Measurements from ENCODE around the gene SOX18.
"Not testable (repeated sequence)": the region's sequence is repeated elsewhere in the genome, so short reads cannot be mapped to it uniquely, and the experiment has no call there.

Gene SOX18

GRCh38 chr20:64090165-64090564, 40.7 kb upstream of the SOX18 start:
- Histone ChIP-seq H3K79me2 (ENCODE audit: insufficient read depth, low read length) (no peaks in the 10 kb centered on the region), H3K36me3 (ENCODE audit: insufficient read depth, low read length) (no peaks in the 10 kb centered on the region), H3K9ac (ENCODE audit: low read depth, low read length, poor library complexity, severe bottlenecking) (no peak overlapping the region), H3F3A (ENCODE audit: low read depth) (no peaks in the 10 kb centered on the region), H2AFZ (ENCODE audit: low read length) (no peak overlapping the region), H3K4me1 (ENCODE audit: insufficient read depth, low read length, poor library complexity, severe bottlenecking) (no peaks in the 10 kb centered on the region), H3K4me3 (ENCODE audit: low read length, poor library complexity, severe bottlenecking) (no peak overlapping the region), H4K20me1 (ENCODE audit: insufficient read depth, low read length, poor library complexity, severe bottlenecking) (no peaks in the 10 kb centered on the region), H3K9me2 (replicated peaks; ENCODE audit: low read depth, low read length) (no peaks in the 10 kb centered on the region), H3K4me2 (ENCODE audit: low read depth, low read length, poor library complexity, severe bottlenecking) (no peak overlapping the region), H3K27me3 (ENCODE audit: insufficient read depth, low read length, poor library complexity, severe bottlenecking) (no peaks in the 10 kb centered on the region), H3K9me3 (ENCODE audit: insufficient read depth, low read depth, low read length) (no peaks in the 10 kb centered on the region)
- TF ChIP-seq CTCF (conservative IDR thresholded peaks at IDR 0.05; ENCODE audit: low read length) (no peak), EZH2phosphoT487 (IDR thresholded peaks at IDR 0.05; ENCODE audit: borderline replicate concordance) (no peak)

- not testable (repeated sequence) for H3K4me3 ChIP-seq (ENCODE audit: low read length, poor library complexity, severe bottlenecking); H3K9ac ChIP-seq (ENCODE audit: low read depth, low read length, poor library complexity, severe bottlenecking); H3K4me2 ChIP-seq (ENCODE audit: low read depth, low read length, poor library complexity, severe bottlenecking); H3K9me3 ChIP-seq (ENCODE audit: insufficient read depth, low read depth, low read length); H4K20me1 ChIP-seq (ENCODE audit: insufficient read depth, low read length, poor library complexity, severe bottlenecking); H3K27me3 ChIP-seq (ENCODE audit: insufficient read depth, low read length, poor library complexity, severe bottlenecking); H3K9me2 ChIP-seq (replicated peaks; ENCODE audit: low read depth, low read length); H2AFZ ChIP-seq (ENCODE audit: low read length); H3K36me3 ChIP-seq (ENCODE audit: insufficient read depth, low read length); H3F3A ChIP-seq (ENCODE audit: low read depth); H3K79me2 ChIP-seq (ENCODE audit: insufficient read depth, low read length); H3K4me1 ChIP-seq (ENCODE audit: insufficient read depth, low read length, poor library complexity, severe bottlenecking)
Observed at GRCh38 chr20:64088586-64088985, 39.1 kb upstream of the SOX18 start.

- H3K4me2 ChIP-seq (ENCODE audit: low read depth, low read length, poor library complexity, severe bottlenecking); H3K79me2 ChIP-seq (ENCODE audit: insufficient read depth, low read length); H3K9me3 ChIP-seq (ENCODE audit: insufficient read depth, low read depth, low read length); H3K27me3 ChIP-seq (ENCODE audit: insufficient read depth, low read length, poor library complexity, severe bottlenecking); H4K20me1 ChIP-seq (ENCODE audit: insufficient read depth, low read length, poor library complexity, severe bottlenecking); H3K36me3 ChIP-seq (ENCODE audit: insufficient read depth, low read length); H3K4me3 ChIP-seq (ENCODE audit: low read length, poor library complexity, severe bottlenecking); H3K9me2 ChIP-seq (replicated peaks; ENCODE audit: low read depth, low read length); H2AFZ ChIP-seq (ENCODE audit: low read length); H3K9ac ChIP-seq (ENCODE audit: low read depth, low read length, poor library complexity, severe bottlenecking); H3F3A ChIP-seq (ENCODE audit: low read depth): not testable (repeated sequence)
- H3K4me1 ChIP-seq (ENCODE audit: insufficient read depth, low read length, poor library complexity, severe bottlenecking): peaks cover 14% of the 10 kb centered on the region
Observed at GRCh38 chr20:64087226-64087825, 37.9 kb upstream of the SOX18 start.

GRCh38 chr20:64086801-64087200, 37.4 kb upstream of the SOX18 start:
- Histone ChIP-seq H3K4me3 (ENCODE audit: low read length, poor library complexity, severe bottlenecking) (no peak overlapping the region), H3K79me2 (ENCODE audit: insufficient read depth, low read length) (no peaks in the 10 kb centered on the region), H3K4me1 (ENCODE audit: insufficient read depth, low read length, poor library complexity, severe bottlenecking) (peaks cover 18% of the 10 kb centered on the region), H3K9ac (ENCODE audit: low read depth, low read length, poor library complexity, severe bottlenecking) (no peak overlapping the region), H3K36me3 (ENCODE audit: insufficient read depth, low read length) (no peaks in the 10 kb centered on the region), H3K4me2 (ENCODE audit: low read depth, low read length, poor library complexity, severe bottlenecking) (no peak overlapping the region), H4K20me1 (ENCODE audit: insufficient read depth, low read length, poor library complexity, severe bottlenecking) (no peaks in the 10 kb centered on the region), H3K27me3 (ENCODE audit: insufficient read depth, low read length, poor library complexity, severe bottlenecking) (no peaks in the 10 kb centered on the region), H3K9me2 (replicated peaks; ENCODE audit: low read depth, low read length) (no peaks in the 10 kb centered on the region), H3F3A (ENCODE audit: low read depth) (0 out of 2 replicates have a peak, but pooled peaks cover 3% of the 10 kb centered on the region), H2AFZ (ENCODE audit: low read length) (no peak overlapping the region), H3K9me3 (ENCODE audit: insufficient read depth, low read depth, low read length) (no peaks in the 10 kb centered on the region)
- TF ChIP-seq EZH2phosphoT487 (IDR thresholded peaks at IDR 0.05; ENCODE audit: borderline replicate concordance): no peak
- no peak for TF ChIP-seq CTCF (conservative IDR thresholded peaks at IDR 0.05; ENCODE audit: low read length)
